C4-2B (cell line): ENCODE data around the gene SLC7A6.

Experiments used
- H3K27ac ChIP-seq: fragments of 450-650 bp; 2 replicates; pipeline ENCODE4 v1.5.1; 2017
- ZFX ChIP-seq: fragments of 450-650 bp; IDR thresholded peaks from 2 replicates; pipeline ENCODE4 v1.6.1; 2017
- TF ChIP-seq, protein P1 (sequence below): fragments of 450-650 bp; conservative IDR thresholded peaks from 2 replicates; pipeline ENCODE4 v1.5.1; 2017; ENCODE audit warnings: mild to moderate bottlenecking

Gene SLC7A6

DNA sequence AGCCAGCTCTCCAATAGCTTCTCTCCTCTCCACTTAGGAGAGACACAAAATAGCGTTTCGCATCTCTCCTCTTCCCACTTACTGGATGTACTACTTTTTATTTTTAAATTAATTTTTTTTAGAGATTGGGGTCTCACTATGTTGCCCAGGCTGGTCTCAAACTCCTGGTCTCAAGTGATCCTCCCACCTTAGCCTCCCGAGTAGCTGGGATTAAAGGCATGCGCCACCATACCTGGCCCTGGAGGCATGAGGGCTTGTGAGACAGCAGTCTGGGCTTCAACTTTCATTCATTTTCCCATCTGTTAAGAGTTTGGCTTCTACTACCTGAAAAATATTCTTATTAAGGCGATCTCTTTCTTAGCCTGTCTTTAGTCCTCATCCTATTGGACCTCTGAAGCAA, 28.1 kb downstream of the SLC7A6 start:
- no peak overlapping the region for H3K27ac ChIP-seq
- TF ChIP-seq, protein P1, sequence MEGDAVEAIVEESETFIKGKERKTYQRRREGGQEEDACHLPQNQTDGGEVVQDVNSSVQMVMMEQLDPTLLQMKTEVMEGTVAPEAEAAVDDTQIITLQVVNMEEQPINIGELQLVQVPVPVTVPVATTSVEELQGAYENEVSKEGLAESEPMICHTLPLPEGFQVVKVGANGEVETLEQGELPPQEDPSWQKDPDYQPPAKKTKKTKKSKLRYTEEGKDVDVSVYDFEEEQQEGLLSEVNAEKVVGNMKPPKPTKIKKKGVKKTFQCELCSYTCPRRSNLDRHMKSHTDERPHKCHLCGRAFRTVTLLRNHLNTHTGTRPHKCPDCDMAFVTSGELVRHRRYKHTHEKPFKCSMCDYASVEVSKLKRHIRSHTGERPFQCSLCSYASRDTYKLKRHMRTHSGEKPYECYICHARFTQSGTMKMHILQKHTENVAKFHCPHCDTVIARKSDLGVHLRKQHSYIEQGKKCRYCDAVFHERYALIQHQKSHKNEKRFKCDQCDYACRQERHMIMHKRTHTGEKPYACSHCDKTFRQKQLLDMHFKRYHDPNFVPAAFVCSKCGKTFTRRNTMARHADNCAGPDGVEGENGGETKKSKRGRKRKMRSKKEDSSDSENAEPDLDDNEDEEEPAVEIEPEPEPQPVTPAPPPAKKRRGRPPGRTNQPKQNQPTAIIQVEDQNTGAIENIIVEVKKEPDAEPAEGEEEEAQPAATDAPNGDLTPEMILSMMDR, result no peak
- TF ChIP-seq ZFX, result no peak

DNA sequence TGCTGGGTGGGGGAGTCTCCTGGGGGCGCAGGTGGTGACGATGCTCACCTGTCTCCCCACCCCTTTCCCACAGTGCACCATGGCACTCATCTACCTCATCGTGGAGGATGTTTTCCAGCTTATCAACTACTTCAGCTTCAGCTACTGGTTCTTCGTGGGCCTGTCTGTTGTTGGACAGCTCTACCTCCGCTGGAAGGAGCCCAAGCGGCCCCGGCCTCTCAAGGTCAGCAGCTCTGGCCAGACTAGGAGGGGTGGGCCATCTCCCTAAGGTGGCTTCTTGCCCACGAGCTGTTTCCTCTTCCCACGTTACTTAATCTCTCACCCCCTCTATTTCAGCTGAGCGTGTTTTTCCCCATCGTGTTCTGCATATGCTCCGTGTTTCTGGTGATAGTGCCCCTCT, 32.0 kb downstream of the SLC7A6 start:
- TF ChIP-seq ZFX, result no peak
- TF ChIP-seq, protein P1, result no peak
- H3K27ac ChIP-seq, result no peak overlapping the region

GRCh38 chr16:68296693-68297092, 32.4 kb downstream of the SLC7A6 start:
- H3K27ac ChIP-seq, result no peak overlapping the region

GRCh38 chr16:68297908-68298307, 33.6 kb downstream of the SLC7A6 start:
- TF ChIP-seq, protein P1, result no peak
- no peak for TF ChIP-seq ZFX
- no peak overlapping the region for H3K27ac ChIP-seq

More at GRCh38 chr16:68296693-68297092, 32.4 kb downstream of the SLC7A6 start:
- TF ChIP-seq, protein P1, result no peak
- TF ChIP-seq ZFX, result no peak

DNA sequence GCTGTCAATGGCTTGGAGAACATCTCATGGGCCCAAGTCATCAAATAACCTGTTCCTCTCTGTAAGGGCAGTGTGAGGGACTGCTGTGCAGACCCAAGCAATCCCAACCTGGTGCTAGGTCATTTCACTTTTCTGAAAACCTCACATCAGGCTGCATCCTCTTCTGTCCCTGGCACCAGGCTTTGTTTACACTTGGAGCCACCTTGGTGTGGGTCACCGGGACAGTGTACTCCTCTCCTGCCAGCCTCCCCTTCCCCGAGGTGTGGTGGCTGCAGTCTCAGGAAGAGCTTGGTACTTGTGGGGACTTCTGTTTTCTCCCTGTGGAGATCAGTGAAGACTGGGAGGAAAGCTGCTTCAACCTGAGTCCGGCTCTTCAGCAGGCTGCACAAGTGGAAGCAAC, 34.0 kb downstream of the SLC7A6 start:
- TF ChIP-seq, protein P1, result no peak
- TF ChIP-seq ZFX, result no peak
- no peak overlapping the region for H3K27ac ChIP-seq

GRCh38 chr16:68298907-68299561, 34.7 kb downstream of the SLC7A6 start:
- TF ChIP-seq, protein P1, result no peak
- TF ChIP-seq ZFX, result no peak
- no peak overlapping the region for H3K27ac ChIP-seq

DNA sequence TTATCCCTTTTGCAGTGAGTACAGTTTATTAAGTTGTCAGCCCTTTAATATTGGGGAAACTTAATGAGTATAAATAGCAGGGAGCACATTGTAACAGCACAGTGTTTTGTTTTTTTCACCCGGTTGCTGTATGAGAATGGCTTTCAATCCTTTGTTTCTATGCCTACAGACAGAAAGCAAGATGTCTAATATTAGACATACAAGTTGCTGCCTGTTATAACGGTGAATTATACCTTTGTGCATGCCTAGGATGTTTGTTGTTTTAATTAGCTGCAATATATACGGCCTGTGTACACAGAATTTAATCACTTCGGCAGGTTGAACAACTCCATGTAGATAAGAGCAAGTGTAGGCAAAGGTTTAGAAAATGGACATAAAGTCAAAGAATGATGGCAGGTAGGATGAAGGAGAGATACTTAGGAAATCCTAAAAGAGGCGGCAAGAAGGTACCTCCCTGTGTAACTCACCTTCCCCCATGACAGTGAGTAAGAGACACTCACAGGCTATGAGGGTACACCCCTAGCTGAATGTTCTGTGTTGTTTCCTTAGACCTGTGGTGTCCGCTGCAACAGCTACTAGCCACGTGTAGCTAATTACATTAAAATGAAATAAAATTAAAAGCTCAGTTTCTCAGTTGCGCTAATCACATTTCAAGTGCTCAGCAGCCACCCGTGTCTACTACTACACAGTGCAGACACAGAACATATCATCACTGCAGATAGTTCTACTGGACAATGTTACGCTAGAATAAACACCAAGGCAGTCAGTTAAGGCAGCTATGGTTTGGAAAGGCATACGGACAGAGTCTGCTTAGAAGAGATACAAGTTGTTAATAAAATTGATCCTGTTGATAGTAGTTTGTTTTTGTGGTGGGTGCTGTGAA, 35.5 kb downstream of the SLC7A6 start:
- TF ChIP-seq, protein P1, result no peak
- no peak overlapping the region for H3K27ac ChIP-seq
